ENCODE data around the gene EAF1.
"Not testable (repeated sequence)": the region's sequence is repeated elsewhere in the genome, so short reads cannot be mapped to it uniquely, and the experiment has no call there.

The EAF1 gene

DNA sequence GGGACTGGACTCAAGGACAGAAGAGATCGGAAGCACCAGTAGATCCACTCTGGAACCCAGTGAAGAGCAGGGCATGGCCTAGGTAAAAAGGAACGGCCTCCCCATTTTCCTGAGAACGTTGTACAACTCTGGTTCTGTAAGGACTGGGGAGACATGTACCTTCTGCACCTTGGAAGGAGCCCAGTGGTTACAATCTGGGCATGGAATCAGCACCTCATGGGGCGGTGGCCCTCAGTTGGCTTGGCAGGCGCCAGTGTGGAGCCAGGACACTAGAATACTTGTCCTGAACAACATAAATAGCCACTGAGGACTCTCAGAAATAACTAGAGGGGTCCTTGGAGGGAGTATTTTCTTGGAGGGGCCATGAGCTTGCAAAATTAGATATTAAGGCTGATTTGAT is 25.6 kb downstream of the EAF1 start:
- no peak overlapping the region for H3K27ac ChIP-seq (ENCODE audit: low read depth, low read length)

DNA sequence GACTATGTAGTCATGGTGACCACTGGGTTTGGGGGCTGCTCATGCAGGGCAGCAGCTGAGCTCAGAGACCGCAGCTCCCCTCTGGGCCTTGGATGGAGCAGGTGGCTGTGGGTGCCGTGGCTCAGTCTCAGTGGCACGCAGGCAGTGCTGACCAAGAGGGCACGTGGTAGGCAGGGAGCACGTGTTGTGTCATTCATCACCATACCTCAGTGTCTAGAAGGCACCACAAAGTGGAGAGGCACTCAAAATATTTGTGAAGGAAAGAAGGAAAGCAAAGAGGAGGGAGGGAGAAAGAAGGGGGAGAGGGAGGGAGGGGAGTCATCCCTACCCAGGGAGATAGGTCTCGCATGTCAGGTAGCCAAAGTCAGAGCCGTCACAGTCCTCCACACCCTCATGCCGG is 26.1 kb downstream of the EAF1 start:
- no peaks in the 10 kb centered on the region for H3K4me1 ChIP-seq (ENCODE audit: insufficient read depth, low read length)
- H3K4me3 ChIP-seq (ENCODE audit: low read length) = no peak overlapping the region
- no peaks in the 10 kb centered on the region for H3K27me3 ChIP-seq (ENCODE audit: insufficient read depth, low read length)
- WGBS = 90% methylated on average over 8 of the region's 8 CpGs
- no peak overlapping the region for H3K27ac ChIP-seq (ENCODE audit: low read depth, low read length)
- H3K9ac ChIP-seq (ENCODE audit: low read depth, low read length) = no peak overlapping the region
- H3K36me3 ChIP-seq (ENCODE audit: insufficient read depth, low read length) = no peaks in the 10 kb centered on the region
- no peaks in the 10 kb centered on the region for H3K9me3 ChIP-seq (ENCODE audit: insufficient read depth, low read depth, low read length)

More for the DNA sequence above, 25.6 kb downstream of the EAF1 start:
- WGBS = 97% methylated on average over 5 of the region's 5 CpGs
- H3K4me1 ChIP-seq (ENCODE audit: insufficient read depth, low read length) = no peaks in the 10 kb centered on the region
- H3K9ac ChIP-seq (ENCODE audit: low read depth, low read length) = no peak overlapping the region
- no peaks in the 10 kb centered on the region for H3K9me3 ChIP-seq (ENCODE audit: insufficient read depth, low read depth, low read length)
- no peaks in the 10 kb centered on the region for H3K27me3 ChIP-seq (ENCODE audit: insufficient read depth, low read length)
- H3K36me3 ChIP-seq (ENCODE audit: insufficient read depth, low read length) = no peaks in the 10 kb centered on the region
- H3K4me3 ChIP-seq (ENCODE audit: low read length) = no peak overlapping the region

DNA sequence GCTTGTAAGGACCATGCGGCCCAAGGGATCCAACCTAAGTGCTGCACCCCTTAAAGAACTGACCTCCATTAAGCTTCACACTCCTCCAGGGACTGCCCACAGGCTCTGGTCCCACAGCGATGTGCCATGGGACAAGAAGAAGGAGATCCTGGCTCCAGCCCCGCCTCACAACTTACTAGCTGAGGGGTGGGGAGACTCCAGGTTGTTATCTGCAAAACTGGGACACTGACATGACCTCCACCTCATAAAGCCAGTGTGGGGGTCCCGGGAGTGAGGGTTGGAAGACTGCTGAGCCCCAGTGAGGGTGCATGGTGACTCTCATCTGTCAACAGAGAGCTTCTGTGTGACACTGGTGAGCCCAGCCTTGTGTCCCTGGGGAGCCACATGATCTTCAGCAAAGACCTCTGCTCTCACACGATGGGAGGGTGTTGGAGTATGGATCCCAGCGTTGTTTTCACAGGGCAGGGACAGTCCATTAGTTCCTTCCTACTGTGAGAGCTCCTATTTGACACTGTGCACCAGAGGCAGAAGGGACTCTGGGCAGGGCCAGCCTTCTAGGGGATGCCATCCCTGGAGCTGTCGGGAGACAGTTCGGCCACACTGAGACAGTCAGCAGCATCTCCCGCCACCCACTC is 26.7 kb downstream of the EAF1 start:
- 81% methylated on average over 9 of the region's 9 CpGs for WGBS
- Histone ChIP-seq H3K36me3 (ENCODE audit: insufficient read depth, low read length) (no peaks in the 10 kb centered on the region), H3K9me3 (ENCODE audit: insufficient read depth, low read depth, low read length) (no peaks in the 10 kb centered on the region), H3K9ac (ENCODE audit: low read depth, low read length) (no peak overlapping the region), H3K4me1 (ENCODE audit: insufficient read depth, low read length) (no peaks in the 10 kb centered on the region), H3K27ac (ENCODE audit: low read depth, low read length) (no peak overlapping the region), H3K27me3 (ENCODE audit: insufficient read depth, low read length) (no peaks in the 10 kb centered on the region), H3K4me3 (ENCODE audit: low read length) (no peak overlapping the region)

DNA sequence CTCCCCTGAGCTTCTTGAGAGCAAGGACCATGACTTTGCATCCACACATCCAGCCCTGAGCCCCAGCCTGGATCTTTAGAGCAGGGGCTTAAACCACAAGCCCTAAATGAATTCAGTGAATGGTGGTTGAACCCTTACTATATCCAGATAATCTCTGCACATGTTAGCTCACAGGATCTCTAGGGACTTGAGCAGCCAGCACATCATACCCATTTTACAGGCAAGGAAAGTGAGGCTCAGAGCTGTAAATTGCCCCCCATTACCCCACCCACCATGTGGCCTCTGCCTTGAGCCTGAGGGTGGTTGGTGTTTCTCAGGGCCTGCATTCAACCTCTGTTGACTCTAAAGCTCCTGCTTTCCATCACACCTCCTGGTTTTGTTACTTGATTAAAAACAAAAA is 27.6 kb downstream of the EAF1 start:
- Histone ChIP-seq H3K27me3 (ENCODE audit: insufficient read depth, low read length) (no peaks in the 10 kb centered on the region), H3K27ac (ENCODE audit: low read depth, low read length) (no peak overlapping the region), H3K9ac (ENCODE audit: low read depth, low read length) (no peak overlapping the region), H3K36me3 (ENCODE audit: insufficient read depth, low read length) (no peaks in the 10 kb centered on the region), H3K4me1 (ENCODE audit: insufficient read depth, low read length) (no peaks in the 10 kb centered on the region), H3K9me3 (ENCODE audit: insufficient read depth, low read depth, low read length) (no peaks in the 10 kb centered on the region), H3K4me3 (ENCODE audit: low read length) (no peak overlapping the region)

DNA sequence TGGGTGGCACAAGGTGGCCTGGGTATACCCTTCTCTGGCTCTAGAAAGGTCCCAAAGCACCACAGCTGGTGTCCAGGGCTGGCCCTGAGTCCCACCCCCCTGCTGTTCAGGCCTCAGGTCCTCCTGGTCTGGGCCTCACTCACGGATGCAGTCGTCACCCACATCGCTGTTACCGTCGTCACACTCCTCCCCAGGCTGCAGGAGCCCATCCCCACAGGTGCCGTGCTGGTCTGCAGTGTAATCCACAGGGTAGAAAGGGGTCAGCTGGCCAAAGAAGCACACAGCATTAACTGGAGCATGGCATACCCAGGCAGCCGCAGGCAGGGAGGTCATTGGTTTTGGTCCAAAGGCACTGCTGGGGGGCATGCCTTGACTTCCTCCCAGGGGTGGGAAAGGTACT is 28.4 kb downstream of the EAF1 start:
- Histone ChIP-seq H3K9ac (ENCODE audit: low read depth, low read length) (no peak overlapping the region), H3K4me1 (ENCODE audit: insufficient read depth, low read length) (no peaks in the 10 kb centered on the region), H3K9me3 (ENCODE audit: insufficient read depth, low read depth, low read length) (no peaks in the 10 kb centered on the region), H3K27me3 (ENCODE audit: insufficient read depth, low read length) (no peaks in the 10 kb centered on the region), H3K4me3 (ENCODE audit: low read length) (no peak overlapping the region), H3K36me3 (ENCODE audit: insufficient read depth, low read length) (no peaks in the 10 kb centered on the region), H3K27ac (ENCODE audit: low read depth, low read length) (no peak overlapping the region)
- WGBS = 92% methylated on average over 7 of the region's 7 CpGs

DNA sequence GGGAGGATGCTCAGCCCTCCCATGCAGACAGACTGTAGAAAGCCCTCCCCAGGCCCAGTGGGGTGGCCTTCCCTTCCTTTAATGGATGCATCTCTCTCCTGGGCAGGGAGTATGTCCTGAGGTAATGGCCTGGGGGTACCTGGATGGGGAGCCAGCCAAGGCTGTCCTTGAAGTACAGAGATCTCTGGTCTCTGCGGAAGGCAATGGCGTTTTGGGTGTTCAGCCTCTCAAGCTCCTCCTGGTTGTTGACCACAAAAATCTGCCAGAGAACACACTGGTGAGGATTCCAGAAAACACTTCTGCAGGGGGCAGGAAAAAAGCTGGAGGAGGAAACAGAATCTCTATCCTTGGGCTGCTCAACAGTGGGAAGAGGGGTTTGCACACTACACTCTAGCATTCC is 28.9 kb downstream of the EAF1 start:
- Histone ChIP-seq H3K27me3 (ENCODE audit: insufficient read depth, low read length) (no peaks in the 10 kb centered on the region), H3K4me1 (ENCODE audit: insufficient read depth, low read length) (no peaks in the 10 kb centered on the region), H3K9me3 (ENCODE audit: insufficient read depth, low read depth, low read length) (no peaks in the 10 kb centered on the region), H3K9ac (ENCODE audit: low read depth, low read length) (no peak overlapping the region), H3K27ac (ENCODE audit: low read depth, low read length) (no peak overlapping the region), H3K4me3 (ENCODE audit: low read length) (no peak overlapping the region), H3K36me3 (ENCODE audit: insufficient read depth, low read length) (no peaks in the 10 kb centered on the region)
- WGBS = 94% methylated on average over 2 of the region's 2 CpGs

DNA sequence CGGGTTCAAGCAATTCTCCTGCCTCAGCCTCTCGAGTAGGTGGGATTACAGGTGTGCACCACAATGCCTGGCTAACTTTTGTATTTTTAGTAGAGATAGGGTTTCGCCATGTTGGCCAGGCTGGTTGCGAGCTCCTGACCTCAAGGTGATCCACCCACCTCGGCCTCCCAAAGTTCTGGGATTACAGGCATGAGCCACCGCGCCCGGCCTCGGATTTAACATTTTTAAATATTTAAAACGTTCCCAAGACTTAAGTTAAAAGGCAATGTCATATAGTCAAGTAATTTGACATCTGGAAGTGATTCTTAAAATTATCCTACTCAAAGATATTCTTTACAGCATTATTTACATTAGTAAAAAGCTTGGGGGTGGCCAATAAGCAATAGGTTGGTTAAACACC is 29.5 kb downstream of the EAF1 start:
- H3K9me3 ChIP-seq (ENCODE audit: insufficient read depth, low read depth, low read length); H3K27ac ChIP-seq (ENCODE audit: low read depth, low read length); H3K4me1 ChIP-seq (ENCODE audit: insufficient read depth, low read length); H3K4me3 ChIP-seq (ENCODE audit: low read length); H3K27me3 ChIP-seq (ENCODE audit: insufficient read depth, low read length); H3K9ac ChIP-seq (ENCODE audit: low read depth, low read length); H3K36me3 ChIP-seq (ENCODE audit: insufficient read depth, low read length): not testable (repeated sequence)
- WGBS = 94% methylated on average over 5 of the region's 10 CpGs

DNA sequence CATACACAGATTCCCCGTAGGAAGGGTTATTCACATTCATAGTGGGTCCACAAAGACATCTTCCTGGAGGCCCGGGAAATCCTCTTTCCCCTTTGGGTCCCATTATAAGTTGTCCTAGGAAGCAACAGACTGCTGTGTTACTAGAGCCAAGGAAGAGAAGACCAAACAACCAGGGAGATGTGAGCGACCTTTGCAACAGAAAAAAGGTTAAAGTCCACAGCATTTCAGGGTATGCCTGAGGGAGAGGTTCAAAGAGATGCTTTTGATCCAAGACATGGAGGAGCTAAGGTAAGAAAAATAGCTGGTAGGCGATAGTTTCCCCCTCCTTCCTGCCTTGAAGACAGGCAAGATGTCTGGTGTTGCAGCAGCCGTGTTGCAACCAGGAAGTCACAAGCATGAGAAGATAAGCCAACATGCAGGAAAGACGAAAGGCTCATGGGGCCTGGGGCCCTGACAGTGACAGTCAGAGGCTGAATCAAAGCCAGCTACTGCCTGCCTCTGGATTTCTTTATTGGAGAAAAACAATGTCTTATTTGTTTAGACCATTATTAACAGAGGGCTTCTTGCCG is 30.9 kb downstream of the EAF1 start:
- Histone ChIP-seq H3K9me3 (ENCODE audit: insufficient read depth, low read depth, low read length) (no peaks in the 10 kb centered on the region), H3K36me3 (ENCODE audit: insufficient read depth, low read length) (no peaks in the 10 kb centered on the region), H3K4me1 (ENCODE audit: insufficient read depth, low read length) (no peaks in the 10 kb centered on the region), H3K27ac (ENCODE audit: low read depth, low read length) (no peak overlapping the region), H3K4me3 (ENCODE audit: low read length) (no peak overlapping the region), H3K9ac (ENCODE audit: low read depth, low read length) (no peak overlapping the region), H3K27me3 (ENCODE audit: insufficient read depth, low read length) (no peaks in the 10 kb centered on the region)
- 86% methylated on average over 6 of the region's 7 CpGs for WGBS

DNA sequence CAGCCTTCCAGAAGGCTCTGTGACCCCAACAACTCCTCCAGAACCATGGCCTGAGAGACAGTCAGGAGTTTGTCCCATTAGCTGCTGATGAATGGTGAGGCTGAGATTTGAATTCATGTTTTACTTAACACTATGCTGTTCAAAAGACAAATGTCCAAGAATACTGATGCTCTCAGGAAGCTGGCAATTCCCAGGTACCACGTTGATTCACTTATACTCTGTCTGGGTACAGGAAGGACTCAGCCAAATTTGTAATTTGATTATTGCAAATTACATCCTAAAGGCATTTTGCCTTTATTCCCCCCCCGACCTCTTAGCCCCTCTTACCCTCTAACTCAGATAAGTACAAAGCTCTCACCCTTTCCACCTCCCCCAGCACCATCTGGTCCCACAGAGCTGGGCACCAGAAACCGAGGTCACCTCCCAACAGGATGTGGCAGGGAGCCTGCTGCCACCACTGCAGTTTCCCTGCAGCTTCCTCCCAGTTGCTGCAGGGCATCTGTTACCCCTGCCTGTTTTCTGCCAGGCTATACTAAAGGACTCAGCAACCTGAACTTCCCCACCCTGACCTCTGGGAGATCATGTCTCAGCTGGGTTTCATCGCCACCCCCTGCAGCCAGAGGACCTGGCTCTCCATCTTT is 33.6 kb downstream of the EAF1 start:
- Histone ChIP-seq H3K27me3 (ENCODE audit: insufficient read depth, low read length) (no peaks in the 10 kb centered on the region), H3K9me3 (ENCODE audit: insufficient read depth, low read depth, low read length) (no peaks in the 10 kb centered on the region), H3K9ac (ENCODE audit: low read depth, low read length) (no peak overlapping the region), H3K4me1 (ENCODE audit: insufficient read depth, low read length) (no peaks in the 10 kb centered on the region), H3K27ac (ENCODE audit: low read depth, low read length) (no peak overlapping the region), H3K36me3 (ENCODE audit: insufficient read depth, low read length) (no peaks in the 10 kb centered on the region), H3K4me3 (ENCODE audit: low read length) (no peak overlapping the region)
- 84% methylated on average over 4 of the region's 4 CpGs for WGBS

DNA sequence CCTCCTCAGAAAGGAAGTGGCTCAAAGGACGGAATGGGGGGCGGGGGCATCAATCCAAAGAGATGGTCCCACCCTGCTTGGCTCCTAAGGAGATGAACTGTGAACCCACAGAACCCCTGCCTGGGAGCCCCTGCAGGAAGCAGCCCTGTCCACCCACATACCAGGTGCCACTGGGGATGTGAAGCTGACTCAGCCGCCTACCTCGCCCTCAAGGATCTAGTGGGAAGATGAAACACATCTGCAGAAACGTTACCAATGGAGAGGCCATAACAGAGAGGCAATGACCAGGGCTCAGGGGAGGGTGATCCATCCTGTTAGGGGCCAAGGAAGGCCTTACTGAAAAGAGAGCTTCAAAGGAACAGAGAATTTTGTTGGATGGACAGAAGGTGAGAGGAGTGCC is 35.1 kb downstream of the EAF1 start:
- WGBS = 92% methylated on average over 5 of the region's 5 CpGs
- Histone ChIP-seq H3K4me3 (ENCODE audit: low read length) (no peak overlapping the region), H3K4me1 (ENCODE audit: insufficient read depth, low read length) (no peaks in the 10 kb centered on the region), H3K36me3 (ENCODE audit: insufficient read depth, low read length) (no peaks in the 10 kb centered on the region), H3K9me3 (ENCODE audit: insufficient read depth, low read depth, low read length) (no peaks in the 10 kb centered on the region), H3K27ac (ENCODE audit: low read depth, low read length) (no peak overlapping the region), H3K27me3 (ENCODE audit: insufficient read depth, low read length) (no peaks in the 10 kb centered on the region), H3K9ac (ENCODE audit: low read depth, low read length) (no peak overlapping the region)

DNA sequence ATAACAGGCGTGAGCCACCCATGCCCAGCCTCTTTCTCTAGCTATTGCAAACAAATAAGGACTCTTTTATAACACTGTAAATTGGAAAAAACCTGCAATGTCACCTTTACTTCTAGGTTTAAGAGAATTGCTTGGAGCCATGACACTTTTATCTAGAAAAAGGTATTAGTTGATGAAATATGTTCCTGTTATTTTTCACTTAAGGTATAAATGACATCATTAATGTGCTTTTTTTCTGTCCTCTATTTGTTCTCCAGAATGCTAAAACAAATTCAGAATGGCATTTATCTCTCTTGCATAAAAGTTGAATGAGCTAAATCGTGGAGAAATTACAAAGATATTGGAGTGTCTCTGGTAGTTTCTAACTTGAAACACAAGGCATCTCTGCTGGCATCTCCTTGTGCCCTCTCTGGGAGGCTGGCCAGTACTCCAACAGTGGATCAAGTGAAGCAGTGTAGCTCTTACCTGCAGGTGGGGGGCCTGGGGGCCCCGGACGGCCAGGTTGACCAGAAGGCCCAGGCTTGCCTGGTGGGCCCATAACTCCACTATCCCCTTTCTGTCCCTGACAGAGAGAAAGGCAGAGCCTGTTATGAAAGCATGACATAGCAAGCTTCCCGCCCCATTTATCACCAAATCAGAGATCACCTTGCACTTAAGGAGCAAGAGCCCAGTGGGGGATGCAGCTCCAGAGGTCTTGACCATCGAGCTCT is 38.6 kb downstream of the EAF1 start:
- Histone ChIP-seq H3K9ac (ENCODE audit: low read depth, low read length) (no peak overlapping the region), H3K36me3 (ENCODE audit: insufficient read depth, low read length) (no peaks in the 10 kb centered on the region), H3K9me3 (ENCODE audit: insufficient read depth, low read depth, low read length) (no peaks in the 10 kb centered on the region), H3K27me3 (ENCODE audit: insufficient read depth, low read length) (no peaks in the 10 kb centered on the region), H3K27ac (ENCODE audit: low read depth, low read length) (no peak overlapping the region), H3K4me3 (ENCODE audit: low read length) (no peak overlapping the region), H3K4me1 (ENCODE audit: insufficient read depth, low read length) (no peaks in the 10 kb centered on the region)
- WGBS = 93% methylated on average over 6 of the region's 6 CpGs
